ENCODE data around the gene CD84.
"Not testable (repeated sequence)": the region's sequence is repeated elsewhere in the genome, so short reads cannot be mapped to it uniquely, and the experiment has no call there.

CD84 gene

DNA sequence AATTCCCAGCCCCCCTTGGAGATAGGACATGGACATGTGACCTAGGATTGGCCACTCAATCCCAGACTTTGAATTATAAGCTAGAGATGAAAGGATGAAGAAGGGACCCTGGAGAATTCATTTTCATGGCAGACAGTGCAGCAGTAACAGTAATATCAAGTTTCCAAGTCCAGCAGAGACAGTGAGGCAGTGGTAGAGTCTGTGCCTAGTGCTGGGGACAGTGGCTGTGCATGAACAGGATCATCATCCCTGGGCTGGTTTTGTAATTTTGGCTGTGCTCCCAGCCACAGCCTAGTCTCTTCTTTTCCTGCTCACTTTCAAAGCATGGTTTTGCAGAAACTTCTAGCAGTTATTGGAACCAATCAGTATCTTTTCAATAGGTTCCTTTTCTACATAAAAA lies 29.6 kb upstream of the CD84 start:
- no peak for DNase-seq

DNA sequence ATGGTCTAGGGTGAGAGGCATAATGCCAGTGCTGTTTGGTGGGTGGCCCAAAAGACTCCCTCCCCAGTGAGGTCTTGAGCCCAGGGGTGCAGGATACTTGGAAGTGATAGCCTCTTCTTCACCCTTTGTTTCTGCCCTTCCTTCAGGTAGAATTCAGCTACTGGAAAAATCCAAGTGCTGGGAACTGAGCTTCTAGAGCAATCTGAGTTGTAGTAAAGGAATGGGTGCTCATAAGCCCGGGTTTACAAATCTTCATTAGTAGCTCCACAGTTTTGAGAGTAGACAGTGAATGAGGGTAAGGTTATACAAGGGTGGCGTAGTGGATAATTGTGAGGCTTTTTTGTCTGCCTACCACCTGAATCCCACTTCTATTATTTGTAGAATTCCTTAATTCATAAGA lies 29.2 kb upstream of the CD84 start:
- DNase-seq = no peak

DNA sequence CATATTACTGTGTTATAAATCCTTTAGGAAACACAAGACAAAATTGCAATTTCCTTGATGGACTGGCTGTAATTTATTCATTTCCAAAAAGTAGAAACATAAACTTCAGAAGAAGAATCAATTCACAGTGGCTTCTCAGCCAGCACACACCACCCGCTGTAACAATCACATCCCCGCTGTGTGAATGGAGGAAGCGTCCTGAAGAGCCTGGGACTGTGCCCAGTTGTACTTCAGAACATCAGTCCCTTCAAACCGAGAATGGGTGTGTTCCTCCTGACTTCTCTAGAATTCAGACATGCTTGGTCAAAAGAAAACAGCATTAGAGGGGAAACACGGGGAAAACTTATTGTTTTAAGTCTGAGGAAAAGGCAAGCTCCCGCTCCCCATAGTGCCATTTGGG lies 28.8 kb upstream of the CD84 start:
- DNase-seq = no peak

DNA sequence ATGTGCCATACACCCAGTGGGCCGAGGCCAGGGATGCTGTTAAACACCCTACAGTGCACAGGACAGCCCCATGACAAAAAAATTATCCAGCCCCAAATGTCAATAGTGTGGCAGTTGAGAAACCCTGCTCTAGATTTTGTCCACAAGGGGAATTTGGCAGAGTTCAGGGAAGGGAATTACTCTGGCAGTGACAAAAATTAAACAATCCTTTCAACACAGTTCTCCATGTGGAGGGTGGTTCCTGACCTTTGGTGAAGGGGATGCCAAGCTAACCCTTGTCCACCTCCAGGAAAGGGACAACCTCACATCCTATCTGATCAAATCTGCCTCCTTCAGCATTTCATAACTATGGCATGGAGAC lies 28.4 kb upstream of the CD84 start:
- no peak for DNase-seq

DNA sequence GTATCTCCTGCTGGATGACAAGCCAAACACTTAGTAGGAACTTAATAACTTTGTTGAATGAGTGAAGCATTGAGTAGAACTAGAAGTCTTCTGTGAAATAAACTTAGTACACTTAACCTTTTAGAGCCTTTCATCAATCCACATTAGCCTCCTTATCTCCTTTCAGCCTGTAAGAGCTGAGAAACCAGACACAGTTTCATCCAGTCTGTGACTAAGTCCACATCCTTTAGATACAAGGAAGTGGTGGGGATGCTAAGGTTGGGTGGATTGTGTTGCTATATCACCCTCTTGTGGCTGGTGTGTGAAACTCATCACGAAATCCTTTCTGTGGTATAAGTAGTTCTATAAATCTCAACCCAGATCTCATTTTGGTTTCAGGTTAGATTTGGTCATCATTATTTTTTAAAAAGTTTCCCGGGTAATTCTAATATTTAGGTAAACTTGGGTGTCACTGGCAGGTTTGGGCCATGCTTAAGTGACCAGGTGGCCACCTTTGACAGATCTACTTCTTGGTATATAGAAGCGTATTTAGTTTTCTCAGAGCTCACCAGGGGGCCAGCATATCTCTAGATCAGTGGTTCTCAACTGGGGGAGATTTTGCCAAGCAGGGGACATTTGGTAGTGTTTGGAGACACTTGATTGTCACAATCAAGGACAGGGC lies 27.8 kb upstream of the CD84 start:
- peak; percentile 46 for DNase-seq

DNA sequence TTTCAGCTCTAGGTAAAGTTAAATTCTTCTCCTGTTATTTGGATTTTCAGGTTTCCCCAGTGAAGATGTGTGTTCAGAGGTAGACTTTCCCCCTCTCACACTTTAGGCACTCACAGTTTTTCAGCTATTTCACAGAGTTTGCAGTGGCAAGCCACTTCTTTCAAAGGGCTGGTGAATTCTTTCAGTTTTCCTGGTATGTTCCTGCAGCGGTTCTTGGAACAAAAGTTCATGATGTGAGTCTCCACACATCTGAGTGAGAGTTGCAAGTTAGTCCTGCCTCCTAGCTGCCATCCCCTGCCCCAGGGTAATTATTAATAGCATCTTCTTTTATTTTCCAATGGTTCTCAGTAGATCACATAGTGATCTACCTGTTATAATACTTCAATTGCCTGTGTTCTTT lies 27.3 kb upstream of the CD84 start:
- DNase-seq = no peak

DNA sequence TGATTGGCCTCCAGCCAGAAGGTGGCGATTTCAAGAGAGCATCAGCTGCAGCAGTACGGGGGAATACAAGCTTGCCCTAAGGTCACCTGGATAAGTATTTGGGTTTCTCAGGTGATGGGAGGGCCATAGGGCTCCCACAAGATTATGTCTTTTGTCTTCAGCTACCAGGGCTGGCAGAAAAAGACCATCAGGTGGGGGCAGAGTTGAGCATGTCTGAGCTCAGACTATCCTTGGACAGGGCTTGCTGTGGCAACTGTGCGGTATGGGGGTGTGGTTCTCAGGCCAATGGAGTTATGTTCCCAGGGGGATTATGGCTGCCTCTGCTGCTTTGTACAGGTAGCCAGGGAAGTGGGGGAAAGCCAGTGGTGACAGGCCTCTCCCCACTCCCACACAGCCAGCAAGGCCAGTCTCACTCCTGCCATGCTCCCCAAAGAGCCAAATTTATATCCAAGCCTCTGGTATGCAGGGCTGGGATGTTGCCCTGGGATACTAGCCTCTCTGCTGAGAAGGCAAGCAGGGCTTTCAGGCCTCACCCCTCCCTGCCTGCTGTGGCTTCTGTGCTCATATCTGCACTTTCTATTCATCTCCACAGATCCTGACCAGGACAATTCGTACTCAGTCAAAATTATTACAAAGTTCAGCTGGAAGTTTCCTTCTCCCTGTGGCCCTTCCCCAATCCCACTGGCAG lies 26.6 kb upstream of the CD84 start:
- no peak for DNase-seq

DNA sequence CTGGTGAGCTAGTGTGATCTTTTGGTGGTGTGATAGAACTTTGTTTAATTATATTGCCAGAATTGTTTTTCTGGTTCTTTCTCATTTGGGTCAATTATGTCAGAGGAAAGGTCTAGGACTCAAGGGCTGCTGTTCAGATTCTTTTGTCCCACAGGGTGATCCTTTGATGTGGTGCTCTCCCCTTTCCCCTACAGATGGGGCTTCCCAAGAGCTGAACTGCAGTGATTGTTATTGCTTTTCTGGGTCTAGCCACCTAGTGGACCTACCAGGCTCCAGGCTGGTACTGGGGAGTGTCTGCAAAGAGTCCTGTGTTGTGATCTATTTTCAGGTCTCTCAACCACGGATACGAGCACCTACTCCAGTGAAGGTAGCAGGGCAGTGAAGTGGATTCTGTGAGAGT lies 25.9 kb upstream of the CD84 start:
- DNase-seq = no peak

DNA sequence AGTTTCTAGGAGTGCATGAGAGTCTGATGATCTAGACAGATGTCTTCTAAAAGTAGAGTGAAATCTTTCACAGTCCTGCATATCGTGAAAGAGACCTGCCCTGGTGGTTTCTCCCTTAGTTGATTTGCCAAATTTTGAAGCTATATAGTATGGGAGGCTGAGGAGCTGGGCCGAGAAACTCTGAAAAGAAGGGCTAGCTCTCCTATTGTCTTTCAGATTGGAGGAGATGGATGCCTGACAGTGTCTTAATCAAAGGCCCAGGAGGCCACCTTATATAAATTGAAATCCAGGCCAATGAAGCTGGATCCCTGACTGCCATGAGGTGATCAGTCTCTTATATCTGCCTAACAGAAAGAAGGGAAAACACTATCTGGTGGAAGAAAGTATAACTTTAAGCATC lies 18.4 kb upstream of the CD84 start:
- no peak for DNase-seq

DNA sequence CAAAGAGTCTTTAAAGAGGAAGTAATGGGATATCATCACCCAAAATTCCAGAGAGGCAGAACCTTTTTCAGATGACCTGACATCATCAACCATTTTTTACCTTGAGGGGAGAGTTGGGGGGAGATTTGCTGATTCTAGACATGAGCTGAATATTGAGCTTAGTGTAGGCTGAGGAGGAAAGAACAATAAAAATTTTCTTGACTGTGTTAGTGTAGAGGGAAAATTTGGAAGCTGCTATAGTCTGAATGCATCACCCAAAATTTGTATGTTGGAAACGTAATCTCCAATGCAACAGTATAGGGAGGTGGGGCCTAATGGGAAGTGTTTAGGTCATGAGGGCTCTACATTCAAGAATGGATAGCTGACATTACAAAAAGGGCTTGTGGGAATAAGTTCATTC lies 17.8 kb upstream of the CD84 start:
- DNase-seq = no peak

DNA sequence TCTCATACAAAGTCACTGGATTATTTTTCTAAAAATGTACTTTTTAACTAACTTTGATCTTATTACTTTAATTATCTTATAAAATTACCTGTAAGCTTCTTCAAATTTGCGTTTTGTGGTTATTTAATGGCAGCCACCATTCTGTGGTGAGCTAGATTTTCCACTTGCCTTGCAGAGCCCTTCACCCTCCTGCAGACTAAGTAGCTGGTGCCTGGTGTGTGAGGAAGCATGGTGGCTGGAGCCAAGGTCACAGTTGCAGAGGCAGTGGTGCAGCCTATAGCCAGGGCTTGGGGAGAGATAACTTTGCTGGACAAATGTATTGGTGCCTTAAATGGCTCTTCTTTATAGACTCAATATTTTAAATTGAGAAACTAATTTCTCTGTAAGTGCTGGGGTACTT lies 11.2 kb upstream of the CD84 start:
- DNase-seq = no peak

DNA sequence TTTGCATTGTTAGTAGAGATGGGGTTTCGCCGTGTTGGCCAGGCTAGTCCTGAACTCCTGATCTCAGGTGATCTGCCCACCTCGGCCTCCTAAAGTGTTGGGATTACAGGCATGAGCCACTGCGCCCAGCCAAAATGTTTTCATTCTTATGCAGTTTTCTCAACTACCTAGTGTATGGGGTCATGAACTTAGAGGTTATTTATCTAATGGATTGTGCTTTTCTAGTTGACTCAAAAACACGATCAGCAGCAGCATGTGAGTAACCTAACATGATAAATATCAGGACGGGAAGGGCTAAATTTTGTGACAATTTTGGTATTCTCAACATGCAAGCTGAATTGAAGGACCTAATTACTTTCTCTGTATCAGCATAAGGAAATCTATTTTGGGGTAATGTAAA lies 9.2 kb upstream of the CD84 start:
- DNase-seq = no peak

DNA sequence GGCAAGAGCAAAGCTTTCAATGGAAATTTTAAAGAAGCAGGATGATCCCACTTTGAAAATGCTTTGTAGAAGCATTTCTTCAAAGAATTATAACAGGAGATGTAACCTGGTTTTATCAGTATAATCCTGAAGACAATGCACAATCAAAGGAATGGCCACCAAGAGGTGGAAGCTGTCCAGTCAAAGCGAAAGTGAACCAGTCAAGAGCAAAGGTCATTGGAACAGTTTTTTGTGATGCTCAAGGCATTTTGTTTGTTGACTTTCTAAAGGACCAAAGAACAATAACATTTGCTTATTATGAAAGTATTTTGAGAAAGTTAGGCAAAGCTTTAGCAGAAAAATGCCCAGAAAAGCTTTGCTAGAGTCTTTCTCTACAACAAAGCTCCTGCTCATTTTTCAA lies 5.5 kb upstream of the CD84 start:
- no peak for DNase-seq

DNA sequence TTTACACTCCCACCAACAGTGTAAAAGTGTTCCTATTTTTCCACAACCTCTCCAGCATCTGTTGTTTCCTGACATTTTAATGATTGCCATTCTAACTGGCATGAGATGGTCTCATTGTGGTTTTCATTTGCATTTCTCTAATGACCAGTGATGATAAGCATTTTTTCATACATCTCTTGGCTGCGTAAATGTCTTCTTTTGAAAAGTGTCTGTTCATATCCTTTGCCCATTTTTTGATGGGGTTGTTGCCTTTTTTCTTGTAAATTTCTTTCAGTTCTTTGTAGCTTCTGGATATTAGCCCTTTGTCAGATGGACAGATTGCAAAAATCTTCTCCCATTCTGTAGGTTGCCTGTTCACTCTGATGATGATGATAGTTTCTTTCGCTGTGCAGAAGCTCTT lies 3.7 kb upstream of the CD84 start:
- DNase-seq = not testable (repeated sequence)

DNA sequence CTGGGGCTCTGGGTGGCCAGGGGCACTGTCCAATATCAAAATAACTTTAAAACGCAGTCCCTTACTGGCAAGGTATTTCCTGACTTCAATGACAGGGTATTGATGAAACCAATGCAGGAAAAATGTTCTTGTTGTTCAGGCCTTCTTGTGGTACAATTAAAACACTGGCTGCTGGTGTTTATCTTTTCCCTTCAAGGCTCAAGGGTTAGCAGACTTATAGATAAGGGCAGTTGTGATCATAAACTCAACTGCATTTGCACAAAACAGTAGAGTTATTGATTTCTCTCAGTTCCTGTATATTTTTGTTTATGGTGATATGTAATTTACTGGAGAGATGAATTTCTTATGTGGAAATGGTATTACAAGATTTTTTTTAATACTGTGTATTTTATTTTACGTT lies 2.7 kb upstream of the CD84 start:
- no peak for DNase-seq

DNA sequence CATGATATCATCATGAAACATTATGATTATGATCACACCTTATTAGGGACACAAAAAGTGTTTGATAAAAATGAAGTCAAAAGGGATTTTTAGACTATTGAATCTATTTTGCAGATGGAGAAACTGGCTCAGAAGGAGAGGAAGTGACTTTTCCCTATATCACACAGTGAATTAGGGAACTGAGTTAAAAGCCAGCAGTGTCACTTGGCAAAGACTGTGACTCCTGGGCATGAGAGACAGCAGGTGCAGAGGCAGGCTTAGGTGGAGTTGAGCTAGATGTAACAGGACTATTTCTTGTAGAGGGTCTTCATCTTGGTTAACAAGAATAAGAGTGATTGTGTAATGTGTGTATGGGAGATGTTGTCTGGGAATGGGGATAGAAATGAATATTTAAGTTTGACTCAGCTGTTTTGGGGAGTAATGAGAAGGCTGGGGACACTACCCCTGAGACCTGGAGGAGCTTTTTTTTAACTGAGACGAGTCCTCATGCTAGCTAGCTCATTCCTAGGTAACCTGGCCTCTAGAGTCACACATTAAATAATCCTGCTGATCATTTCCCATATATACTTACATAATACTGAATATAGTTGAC lies 1.0 kb upstream of the CD84 start:
- DNase-seq = no peak

DNA sequence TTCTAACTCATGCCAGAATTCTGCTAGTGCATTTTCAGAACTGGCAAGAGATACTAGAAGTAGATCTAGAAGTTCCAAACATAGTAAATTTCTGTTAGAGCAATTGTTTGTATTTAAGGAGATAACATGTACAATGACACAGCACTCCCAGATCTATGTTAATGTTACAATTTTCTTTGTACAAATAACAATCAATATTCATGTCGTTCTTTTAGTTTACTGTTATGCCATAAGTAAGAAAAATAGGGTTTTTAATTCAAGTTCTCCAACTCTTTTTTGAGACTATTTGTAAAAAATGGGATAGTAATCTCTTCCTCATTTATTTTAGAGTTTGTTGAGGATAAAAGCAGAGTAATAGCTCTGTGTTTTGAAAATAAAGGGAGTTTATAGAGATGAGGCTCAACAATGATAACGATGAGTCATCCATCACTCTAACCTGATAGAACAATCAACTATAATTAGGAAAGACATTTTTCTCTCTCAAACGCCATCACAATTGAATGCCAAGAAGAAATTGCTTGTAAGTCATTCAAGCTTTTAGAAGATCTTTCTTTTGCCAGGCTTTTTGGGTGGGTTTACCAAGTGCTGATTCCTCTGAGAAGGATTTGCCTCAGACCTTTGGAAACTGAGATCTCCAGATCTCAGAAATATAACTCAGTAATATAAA lies 638 bp downstream of the CD84 start:
- no peak for DNase-seq

DNA sequence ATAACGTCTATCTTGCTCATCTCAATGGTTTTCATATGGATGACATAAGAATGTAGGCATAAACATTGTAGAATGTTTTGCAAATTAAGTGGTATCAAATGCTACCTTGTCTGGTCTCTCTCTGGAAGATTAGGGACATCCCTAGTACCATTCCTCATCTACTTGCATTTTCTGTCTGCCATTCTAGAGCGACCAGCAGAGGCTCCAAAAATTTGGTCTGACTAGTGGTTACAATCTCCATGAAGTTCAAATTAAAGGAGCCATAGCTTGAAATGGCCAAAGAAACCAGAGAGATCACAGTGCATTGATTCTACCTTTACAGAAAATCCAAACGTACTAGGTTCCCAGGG lies 1.1 kb downstream of the CD84 start:
- no peak for DNase-seq

DNA sequence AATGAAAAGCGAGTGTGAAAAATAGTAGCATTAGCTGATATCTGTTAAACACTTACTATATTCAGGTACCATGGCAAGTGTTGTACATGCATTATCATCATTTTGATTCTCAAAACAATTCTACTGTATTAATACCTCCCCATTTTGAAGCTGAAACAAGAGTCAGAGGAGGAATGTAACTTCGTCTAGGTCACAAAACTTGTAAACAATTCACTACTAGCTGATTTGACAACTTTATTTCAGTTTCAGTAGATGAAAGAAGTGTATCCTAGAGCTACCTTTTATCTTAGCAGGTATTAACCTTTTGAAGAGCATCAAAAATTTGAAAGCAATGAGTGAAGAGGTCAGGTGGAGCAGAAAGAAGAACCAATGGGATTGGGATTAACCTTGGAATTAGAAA lies 1.6 kb downstream of the CD84 start:
- no peak for DNase-seq

DNA sequence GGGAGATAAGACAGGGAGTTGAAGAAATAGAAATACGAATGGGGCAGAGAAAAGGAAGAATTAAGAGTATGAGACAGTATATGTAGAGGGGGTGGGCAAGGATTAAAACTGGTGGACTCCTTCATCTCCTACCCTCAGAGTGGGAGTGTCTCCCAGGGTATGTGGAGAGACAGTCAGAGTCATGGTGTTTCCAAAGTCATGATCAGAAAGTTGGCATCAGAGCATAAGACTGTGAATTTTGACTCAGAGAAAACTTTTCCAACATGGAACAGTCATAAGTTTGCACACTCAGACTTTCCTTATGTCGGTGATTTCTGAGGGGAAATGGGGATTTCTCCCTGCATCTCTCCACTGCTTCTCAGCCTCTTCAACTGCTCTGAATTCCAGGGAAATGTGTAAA lies 2.4 kb downstream of the CD84 start:
- DNase-seq = no peak

DNA sequence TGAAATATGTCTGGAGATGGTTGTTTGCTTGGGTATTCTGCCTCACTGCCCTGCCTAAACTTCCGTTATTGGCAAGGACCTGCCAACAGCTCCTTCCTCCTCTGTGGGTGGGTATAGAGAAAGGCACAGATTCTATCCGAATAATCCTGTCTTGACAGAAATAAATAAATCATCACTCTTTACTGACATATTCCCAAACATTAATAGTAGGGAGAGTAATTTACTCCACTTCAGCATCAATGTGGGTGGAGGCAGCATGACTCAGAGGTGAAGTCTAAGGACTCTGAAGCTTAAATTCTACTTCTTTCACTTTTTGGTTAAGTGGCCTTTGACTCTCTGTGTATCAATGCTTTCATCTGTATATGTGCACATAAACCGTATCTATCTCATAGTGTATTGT lies 2.9 kb downstream of the CD84 start:
- peak; percentile 15 for DNase-seq

DNA sequence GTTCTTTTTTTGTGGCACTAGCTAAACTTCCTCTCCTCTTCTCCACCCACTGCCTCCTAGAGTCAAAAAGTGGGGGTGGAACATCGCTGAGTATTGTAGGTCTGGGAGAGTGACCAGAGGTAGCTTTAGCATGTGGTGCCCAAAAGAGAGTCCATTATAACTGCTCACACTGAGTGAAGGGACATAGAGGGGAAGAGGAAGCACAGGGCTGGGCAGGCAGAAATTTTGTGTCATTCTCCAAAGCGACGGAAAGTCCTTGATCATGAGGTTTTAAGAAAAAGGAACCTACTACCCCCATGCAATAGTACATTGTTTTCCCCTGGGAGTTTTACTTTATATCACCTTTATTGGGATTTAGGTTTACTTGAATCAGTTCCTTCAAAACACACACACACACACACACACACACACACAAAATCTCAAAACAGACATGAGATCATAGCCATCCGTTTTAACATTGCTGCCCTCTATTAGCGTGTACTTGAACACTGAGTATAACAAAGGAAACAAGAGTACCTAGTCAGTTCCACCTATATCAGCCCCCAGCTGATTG lies 4.1 kb downstream of the CD84 start:
- no peak for DNase-seq

DNA sequence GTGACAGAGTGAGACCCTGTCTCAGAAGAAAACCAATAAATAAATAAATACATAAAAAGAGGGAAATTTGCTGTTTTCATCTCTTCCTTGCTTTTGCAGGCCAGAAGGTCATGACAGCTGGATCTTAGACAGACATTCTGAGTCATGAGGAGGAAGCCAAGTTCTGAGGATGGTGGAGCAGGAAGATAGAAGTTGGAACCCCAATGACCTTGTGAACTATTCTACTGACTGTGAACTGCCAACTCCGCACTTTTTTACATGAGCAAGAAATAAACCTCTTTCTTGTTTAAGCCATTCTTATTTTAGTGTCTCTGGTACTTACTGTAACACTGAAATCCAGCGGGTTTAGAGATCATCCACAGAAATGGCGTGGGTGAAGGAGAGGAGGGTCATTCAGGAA lies 8.5 kb downstream of the CD84 start:
- no peak for DNase-seq

DNA sequence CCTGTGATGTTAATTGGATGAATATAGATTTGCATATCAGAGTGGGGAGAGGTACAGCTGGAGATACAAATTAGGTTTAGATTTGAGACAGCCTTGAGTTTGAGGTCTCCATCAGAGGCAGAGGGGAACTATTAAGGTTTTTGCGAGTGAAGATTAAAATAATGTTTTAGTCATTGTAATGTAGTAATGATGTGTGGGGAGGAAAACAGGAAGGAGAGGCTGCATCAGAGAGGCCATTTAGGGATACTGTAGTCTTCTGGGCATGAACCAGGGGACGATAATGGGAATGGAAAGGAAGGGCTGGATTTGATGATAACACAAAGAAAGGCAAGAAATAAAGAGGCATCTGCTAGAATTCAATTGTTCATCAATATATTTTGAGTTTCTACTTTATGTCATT lies 9.5 kb downstream of the CD84 start:
- DNase-seq = no peak

Measured in effector CD4-positive, alpha-beta T cell (primary cell).